NCI-H2196 (cell line): Measurements from ENCODE around the gene TEX22.

Experiments
- DNase-seq: peaks from one replicate; lab custom pipeline; 2025; ENCODE audit not compliant: unreplicated experiment; lab: John Stamatoyannopoulos, UW

TEX22 gene

DNA sequence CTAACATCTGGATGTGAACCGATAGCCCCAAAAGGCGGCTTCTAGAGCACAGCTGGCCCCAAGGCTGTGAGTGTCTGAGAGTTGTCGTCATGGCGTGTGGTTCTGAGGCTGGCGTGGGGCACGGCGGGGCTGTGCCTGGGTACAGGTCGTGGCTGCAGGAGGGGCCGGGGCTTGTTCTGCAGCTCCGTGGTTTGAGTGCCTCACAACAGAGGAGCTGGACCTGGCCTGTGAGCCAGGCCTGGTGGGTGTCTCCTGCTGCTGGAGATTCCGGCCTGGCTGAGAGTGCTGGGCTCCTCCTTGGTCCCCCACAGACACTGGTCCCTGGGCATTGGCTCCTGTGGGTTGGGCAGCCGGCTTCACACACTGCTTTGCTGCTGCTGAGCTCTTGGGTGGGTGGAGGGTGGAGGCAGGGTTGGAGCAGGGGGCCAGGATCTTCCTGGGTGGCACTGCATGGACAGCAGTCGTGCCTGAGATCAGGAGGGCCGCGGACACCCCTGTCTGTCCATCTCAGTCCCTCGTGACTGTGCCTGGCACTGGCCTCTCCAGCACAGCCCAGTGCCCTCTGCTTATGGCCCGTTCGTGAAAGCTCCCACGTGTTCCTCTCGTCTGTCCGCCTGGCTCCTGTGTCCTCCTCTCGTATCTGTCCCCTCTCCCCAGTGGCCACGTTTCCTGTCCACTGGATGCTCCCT lies 31.8 kb upstream of the TEX22 start:
- no peak for DNase-seq

GRCh38 chr14:105367116-105368031 lies 31.0 kb upstream of the TEX22 start:
- DNase-seq = no peak

DNA sequence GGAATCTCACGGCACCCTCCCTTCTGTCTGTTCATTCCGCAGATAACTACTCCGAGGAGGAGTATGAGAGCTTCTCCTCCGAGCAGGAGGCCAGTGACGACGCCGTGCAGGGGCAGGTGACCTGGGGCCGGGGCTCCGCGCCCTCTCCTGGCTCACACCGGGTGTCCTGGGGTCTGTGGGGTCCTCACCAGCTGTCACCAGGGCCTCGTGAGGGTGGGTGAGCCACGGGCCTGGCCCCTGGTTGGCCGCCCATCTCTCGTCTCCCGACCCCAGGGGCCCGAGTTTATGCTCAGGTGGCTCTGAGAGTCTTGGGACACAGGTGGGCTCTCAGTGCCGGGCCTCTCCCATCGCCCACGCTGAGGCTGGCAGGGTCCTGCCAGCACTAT lies 30.3 kb upstream of the TEX22 start:
- no peak for DNase-seq

- no peak for DNase-seq
Measured at GRCh38 chr14:105368426-105368825, 29.9 kb upstream of the TEX22 start.

- no peak for DNase-seq
Measured at GRCh38 chr14:105368910-105369652, 29.3 kb upstream of the TEX22 start.

DNA sequence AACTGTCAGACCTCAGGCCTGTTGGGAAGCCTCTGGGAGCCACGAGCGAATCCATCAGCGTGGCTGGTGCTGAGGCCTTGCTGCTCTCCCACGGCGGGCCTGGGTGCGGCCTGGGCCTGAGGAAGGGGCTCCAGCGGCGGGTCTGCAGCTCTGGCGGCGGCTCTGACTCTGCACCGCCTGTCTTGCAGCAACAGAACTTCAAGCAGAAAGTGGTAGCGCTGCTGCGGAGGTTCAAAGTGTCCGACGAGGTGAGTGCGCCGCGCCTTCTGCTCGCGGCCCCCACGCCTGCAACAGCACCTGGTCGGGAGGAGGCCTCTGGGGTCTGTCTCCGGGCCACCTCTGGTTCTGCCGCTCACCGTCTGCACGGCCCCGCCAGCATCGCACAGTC lies 28.7 kb upstream of the TEX22 start:
- DNase-seq = no peak

- DNase-seq = no peak
Measured at GRCh38 chr14:105374389-105374788, 23.9 kb upstream of the TEX22 start.

DNA sequence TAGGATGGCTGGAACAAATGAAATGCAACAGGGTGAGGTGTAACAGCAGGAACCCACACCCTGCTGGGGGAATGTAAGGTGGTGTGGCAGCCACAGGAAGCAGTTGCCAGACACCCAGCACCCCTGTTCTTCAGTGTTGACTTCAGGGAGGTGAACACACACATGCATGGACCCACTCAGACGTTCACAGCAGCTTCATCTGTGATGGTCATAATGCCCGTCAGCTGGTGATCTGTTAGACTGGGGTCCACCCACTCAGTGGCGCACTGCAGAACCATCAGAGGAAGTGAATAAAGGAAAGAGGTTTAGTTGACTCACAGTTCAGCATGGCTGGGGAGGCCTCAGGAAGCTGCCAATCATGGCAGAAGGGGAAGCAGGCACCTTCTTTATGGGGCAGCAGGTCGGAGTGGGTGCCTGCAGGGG lies 22.7 kb upstream of the TEX22 start:
- no peak for DNase-seq

DNA sequence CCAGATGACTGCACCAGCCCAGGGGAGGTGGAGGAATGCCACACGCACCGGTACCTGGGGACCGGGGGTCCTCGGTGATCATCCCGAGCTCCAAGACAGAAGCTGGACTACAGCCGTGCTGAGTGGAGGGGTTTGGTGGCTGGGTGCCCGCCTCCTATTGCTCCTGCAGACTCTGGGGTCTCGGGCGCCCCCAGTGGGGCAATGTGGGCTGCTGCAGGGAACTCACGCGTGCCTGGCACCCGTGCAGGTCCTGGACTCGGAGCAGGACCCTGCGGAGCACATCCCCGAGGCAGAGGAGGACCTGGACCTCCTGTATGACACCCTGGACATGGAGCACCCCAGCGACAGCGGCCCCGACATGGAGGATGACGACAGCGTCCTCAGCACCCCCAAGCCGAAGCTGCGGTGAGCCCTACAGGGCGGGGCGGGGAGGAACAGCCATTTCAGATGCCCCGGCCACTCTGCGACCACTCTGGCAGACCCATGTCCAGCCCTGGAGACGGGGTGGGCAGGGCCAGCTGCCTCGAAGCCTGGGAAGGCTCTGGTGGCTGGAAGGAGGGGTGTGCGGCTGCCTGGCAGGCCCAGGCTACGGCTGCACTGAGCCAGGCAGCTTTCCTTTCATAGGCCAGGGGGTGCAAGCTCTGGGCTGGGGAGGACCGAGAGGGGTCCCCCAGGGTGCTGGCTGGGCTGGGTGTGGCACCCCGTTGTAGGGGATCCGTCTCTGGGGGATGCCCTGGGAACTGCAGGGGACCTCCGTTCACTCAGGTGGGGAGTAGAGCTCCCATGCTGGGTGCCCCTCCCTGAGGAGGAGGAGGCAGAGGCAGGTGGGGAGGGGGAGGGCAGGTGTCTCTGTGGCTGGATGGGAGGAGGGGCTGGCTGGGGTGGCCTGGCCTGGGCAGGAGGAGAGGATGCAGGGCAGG lies 21.6 kb upstream of the TEX22 start:
- DNase-seq = no peak

DNA sequence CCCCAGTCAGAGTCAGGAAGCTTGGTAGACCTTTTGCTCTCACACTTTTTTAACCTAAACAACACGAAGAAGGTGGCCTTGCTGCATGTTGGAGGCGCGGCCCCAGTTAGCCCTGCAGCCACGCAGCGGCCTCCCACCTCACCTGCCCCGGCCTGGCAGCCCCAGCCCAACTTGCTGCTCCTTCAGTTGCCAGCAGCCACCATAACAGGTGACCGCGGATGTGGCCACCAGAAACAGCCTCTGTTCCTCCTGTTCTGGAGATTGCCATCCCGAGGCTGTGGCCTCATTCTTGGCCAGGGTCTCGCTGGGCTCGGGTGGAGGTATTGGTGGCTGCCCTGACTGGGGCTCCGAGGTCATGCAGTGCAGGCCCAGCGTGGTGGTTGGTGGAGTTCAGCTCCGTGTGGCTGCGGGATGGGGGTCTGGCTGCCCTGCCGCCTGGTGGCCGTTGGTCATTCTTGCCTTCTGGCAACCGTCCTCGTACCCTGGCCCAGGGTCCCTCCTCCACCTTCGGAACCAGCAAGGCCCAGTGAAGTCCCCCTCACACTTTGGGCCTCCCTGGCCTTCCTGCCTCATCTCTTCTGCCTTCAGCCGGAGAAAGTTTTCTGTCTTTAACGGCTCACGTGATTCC lies 20.7 kb upstream of the TEX22 start:
- DNase-seq = no peak

DNA sequence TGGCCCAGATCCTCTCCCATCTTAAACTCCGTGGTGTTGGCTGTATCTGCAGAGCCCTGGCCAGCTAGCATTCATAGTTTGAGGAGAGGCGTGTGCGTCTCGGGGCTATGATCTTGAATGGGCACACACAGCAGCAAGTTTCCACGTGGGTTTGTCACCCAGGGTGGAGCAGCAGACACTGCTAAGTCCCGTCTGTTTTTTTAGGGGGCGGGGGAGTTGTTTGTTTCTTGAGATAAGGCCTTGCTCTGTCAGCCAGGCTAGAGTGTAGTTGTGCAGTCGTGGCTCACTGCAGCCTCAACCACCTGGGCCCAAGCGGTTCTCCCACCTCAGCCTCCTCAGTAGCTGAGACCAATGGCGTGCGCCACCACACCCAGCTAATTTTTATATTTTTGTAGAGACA lies 20.1 kb upstream of the TEX22 start:
- DNase-seq = no peak

DNA sequence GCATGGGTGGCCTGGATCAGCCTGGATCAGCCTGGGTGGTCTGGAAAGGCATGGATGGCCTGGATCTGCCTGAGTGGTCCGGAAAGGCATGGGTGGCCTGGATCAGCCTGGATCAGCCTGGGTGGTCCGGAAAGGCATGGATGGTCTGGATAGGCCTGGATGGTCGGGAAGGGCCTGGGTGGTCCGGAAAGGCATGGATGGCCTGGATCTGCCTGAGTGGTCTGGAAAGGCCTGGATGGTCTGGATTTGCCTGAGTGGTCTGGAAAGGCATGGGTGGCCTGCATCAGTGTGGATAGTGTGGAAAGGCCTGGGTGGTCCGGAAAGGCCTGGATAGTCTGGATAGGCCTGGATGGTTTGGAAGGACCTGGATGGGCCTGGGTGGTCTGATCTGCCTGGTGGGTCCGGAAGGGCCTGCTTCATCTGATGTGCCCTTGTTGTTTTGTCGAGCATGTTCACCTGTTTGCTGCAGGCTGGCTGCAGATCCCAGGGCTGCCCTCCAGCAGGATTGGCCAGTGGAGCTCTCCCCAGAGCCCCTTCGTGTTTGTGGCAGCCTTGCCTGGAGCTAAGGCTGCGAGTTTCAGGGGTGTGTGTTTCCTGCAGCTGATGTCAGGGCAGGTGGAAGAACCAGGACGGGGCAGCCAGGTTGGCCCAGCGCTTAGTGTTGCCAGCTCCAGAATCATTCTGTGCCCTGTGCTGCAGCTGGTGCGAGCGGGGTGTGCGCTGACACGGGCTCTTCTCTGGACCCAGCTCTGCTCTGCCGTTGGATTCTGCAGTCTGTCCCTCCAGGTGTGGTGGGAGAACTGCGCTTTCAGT lies 19.3 kb upstream of the TEX22 start:
- DNase-seq = no peak

DNA sequence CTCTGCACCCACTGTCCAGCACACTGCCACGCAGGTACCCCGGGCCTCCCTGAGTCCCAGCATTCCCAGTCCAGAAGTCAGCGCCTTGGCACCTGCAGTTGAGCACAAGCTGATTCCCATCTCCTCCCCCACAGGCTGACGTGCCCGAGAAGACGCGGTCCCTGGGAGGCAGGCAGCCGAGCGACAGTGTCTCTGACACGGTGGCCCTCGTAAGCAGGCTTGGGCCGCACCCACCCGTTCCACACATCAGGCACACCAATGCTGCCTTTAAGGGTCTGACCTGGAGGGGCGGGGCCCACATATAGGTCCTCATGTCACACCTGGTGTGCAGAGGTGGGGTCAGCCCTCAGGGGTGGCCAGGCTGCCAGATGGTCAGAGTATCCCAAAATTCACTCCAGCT lies 18.4 kb upstream of the TEX22 start:
- no peak for DNase-seq

GRCh38 chr14:105380756-105381155 lies 17.6 kb upstream of the TEX22 start:
- DNase-seq = no peak

DNA sequence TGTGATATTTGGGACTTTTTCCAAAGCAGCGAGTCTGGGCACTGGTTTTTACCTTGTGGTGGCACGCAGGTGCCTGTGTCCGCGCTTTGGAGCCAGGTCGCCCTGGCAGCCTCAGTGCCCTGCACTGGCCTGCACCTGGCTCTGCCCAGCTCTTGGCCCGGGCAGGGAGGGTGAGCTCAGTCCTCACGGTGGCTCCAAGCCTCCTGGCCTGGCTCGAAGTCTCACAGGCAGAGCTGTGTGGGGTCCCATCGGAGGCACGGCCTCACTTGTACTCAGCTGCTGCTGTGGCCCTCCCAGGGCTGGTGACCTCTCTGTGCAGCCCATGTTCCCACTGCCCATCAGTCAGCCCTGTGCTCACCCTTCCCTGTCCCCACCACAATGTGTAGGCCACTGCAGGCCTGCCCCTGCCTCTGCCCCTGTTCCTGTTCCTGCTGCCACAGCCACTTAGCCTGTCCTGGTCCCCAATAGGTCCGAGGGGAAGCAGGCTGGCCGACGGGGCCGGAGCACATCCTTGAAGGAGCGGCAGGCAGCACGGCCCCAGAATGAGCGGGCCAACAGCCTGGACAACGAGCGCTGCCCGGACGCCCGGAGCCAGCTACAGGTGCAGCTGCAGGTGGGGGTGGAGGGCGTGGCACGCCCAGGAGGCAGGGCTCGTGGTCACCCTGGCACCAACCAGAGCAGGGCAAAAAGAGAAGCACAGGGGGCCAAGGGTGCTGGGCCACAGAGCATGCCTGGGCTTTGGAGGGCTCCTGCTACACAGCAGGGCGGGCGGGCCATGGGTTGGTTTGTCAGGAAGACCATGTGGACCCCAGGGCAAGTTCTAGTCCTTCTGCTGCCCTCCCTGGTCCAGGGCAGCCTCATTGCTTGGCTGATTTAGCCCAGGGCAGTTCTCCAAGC lies 16.6 kb upstream of the TEX22 start:
- no peak for DNase-seq

GRCh38 chr14:105382343-105383082 lies 15.8 kb upstream of the TEX22 start:
- DNase-seq = no peak

DNA sequence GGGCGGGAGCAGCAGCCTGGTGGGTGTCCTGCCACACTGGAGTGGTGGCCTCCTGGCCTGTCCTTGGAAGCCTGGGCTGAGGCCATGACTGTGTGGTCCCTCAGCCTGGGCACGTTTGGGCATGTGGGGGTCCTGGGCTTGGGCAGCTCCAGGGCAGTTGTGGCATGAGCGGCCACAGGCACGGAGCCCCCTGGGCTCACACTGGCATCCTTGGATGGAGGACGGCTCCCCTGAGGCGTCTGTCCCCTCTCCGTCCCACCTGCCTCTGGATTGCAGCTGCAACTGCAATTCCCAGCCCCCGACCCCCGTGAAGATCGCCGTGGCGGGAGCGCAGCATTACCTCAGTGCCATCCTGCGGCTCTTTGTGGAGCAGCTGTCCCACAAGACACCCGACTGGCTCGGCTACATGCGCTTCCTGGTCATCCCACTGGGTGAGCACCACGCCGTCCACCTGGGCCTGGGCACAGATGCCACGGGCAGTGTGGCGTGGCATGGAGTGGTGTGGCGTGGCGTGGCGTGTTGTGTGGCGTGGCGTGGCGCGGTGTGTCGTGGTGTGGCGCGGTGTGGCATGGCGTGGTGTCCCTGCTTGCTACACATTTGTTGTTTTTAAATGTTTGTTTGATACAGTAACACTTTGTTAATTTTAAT lies 15.1 kb upstream of the TEX22 start:
- DNase-seq = no peak
